GM21367 (cell line): ENCODE measurements around the gene HOMER1.

Source experiments
- ATAC-seq: cut with Tn5 transposase; IDR thresholded peaks from one replicate; pipeline ENCODE4 v1.9.1; 2021; ENCODE audit not compliant: unreplicated experiment

The HOMER1 gene, protein sequence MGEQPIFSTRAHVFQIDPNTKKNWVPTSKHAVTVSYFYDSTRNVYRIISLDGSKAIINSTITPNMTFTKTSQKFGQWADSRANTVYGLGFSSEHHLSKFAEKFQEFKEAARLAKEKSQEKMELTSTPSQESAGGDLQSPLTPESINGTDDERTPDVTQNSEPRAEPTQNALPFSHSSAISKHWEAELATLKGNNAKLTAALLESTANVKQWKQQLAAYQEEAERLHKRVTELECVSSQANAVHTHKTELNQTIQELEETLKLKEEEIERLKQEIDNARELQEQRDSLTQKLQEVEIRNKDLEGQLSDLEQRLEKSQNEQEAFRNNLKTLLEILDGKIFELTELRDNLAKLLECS

DNA sequence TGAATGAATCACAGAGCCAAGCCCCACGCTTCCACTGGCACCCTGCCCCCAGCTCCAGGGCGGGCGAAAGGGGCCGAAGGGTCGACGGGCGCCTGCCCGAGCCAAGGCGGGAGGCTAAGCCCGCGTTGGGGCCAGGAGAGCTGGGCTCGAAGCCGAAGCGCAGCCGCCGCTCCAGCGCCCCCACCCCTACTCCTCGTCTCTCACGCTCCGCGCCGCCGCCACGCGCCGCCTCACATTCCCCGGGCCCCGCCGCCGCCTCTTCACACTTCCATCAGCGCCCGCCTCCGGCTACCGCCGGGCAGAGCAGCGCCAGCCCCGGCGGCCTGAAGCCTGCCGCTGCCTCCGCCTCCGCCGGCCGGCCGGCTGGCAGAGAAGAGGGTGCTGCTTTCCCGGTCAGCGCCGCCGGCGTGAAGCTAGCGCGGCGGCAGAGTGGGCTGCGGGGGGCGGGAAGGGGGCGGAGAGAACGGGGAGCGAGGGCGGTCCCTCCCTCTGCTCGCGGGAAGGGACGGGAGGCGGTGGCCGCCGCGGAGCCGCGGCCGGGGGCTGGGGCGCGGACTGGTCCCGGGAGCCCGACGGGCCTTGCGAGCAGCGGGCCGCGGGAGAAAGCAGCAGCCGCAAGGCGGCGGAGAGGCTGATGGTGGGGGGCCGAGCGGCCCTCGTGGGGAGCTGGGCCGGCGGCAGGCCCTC is at the start of gene HOMER1:
Gene HOMER1 (minus strand): TSS at position 431 of the 687 bp plus-strand sequence. CDS start 1,360 bp downstream, outside the sequence.
- ATAC-seq = peak; percentile 58

DNA sequence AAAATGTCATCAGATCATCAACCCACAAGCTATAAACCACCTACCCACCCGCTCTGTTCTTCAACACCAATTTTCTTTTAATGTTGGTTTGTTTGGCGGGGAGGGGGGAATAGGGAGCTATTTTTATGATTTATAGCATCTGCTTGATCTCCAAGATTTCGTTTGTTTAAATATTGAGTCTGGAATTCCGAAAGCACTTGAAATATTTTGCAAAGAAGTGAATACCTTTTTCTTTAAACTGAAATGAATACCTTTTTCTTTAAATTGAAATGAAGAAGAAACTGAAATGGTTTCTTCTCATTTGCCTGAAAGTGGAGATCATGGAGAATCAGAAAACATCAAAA is 49.3 kb upstream of the HOMER1 start:
- ATAC-seq = no peak

- ATAC-seq = no peak
These were observed 48.7 kb upstream of the HOMER1 start for GRCh38 chr5:79562351-79563246.

- no peak for ATAC-seq
These were observed 47.6 kb upstream of the HOMER1 start for GRCh38 chr5:79561525-79561893.

DNA sequence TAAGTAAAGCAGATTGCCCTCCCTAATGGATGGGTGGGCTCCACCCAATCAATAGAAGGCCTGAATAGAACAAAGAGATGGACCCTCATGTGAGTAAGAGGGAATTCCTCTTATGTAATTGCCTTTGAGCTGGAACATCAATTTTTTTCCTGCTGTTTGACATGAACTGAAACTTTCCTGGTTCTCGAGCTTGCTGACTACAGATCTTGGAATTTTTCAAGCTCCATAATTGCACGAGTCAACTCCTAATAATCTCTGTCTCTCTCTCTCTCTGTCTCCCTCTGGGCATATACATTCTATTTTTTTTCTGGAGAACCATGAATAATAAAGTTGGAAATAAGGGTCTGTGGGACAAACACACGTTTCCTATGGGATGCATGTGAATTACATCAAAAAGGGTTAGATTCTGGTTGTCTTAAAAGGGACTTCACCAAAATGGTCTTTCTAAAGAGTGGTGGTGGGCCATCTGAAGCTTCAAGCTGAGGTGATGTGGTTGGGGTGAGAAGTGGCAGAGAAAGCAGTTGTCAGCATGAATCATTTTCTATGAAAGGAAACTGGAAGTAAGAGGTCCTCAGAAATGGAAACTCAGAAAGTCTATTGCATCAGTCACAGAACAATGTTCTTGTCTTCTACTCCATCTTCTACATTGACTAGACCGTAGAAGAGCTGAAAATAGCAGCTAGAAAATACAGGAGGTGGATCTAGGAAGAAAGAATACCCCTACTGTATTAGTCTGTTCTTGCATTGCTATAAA is 47.0 kb upstream of the HOMER1 start:
- no peak for ATAC-seq

DNA sequence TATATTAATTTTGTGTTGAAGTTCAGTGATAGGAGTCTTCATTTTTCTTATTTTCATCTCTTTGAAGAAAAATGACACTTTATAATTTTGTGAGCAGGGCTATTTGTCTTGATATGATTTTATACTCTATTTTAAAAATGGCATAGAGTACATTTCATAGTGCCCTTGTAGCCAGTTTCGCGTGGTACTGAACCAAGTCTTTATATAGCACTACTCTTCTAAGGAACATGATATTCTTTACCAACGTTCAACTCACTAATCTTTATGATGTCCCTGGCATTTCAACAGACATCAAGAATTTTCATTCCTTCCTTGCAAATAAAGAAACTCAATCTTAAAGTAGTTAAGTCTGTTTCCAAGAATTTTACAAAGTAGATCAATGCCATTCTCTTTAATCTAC is 41.5 kb upstream of the HOMER1 start:
- ATAC-seq = no peak

DNA sequence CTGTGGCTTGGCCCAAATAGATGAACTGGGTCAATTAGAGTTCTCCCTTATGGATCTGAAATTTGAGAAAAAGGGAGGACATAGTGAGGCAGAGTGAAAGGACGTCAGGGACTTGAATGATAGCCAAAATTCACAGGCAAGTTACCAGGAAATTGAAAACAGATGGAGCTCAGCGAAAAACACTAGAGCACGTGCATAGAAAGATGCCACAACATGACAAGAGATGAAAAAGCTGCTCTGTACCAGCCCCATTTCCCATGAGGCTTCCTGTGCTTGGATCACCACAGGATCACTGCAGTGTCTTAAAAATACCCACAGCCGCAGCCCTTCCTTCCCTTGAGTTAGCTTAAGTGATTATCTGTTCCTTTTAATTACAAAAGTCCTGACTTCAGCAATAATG is 39.0 kb upstream of the HOMER1 start:
- ATAC-seq = no peak

DNA sequence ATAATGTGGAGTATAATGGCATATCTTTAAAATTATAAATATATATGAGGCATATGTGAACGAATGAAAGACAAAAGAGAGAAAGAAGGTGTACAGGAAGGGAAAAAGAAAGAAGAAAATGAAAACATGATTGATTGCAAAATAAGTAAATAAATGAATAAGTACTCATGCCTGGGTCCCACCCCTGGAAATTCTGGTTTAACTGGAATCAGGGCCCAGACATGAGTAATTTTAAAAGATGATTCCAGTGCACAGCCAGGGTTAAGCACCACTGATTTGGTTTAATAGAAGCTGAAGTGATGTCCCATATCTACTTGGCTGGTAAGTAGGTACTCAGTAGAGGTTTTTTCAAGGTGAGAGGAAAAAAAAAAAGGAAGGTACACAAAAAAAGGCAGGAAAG is 34.0 kb upstream of the HOMER1 start:
- ATAC-seq = no peak

- ATAC-seq = no peak
These were observed 33.5 kb upstream of the HOMER1 start for GRCh38 chr5:79547429-79547822.

DNA sequence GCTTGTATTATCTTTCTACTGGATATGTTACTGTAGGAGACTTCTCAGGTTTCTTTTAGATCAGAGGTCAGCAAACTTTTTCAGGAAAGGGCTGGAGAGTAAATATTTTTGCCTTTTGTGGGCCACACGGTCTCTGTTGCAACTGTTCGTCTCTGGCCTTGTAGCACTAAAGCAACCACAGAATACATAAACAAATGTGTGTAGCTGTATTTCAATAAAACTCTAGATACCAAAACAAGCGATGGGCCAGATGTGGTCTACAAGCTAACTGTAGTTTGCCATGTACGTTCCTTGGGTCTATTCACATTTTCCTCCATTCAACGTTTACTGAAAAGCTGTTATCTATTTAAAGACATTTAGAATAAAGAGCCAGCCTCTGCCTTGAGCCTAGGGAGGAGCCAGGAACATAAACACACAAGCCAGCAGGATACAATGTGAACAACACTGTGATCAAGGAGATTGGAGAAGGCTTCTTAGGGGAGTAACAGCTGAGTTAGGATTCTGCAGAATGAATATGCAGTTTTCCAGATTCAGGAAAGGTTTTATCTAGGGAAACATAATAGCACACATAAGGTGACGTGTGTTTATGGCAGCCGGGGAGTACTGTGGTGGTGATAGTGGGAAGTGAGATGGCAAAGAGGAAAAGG is 33.0 kb upstream of the HOMER1 start:
- ATAC-seq = no peak

DNA sequence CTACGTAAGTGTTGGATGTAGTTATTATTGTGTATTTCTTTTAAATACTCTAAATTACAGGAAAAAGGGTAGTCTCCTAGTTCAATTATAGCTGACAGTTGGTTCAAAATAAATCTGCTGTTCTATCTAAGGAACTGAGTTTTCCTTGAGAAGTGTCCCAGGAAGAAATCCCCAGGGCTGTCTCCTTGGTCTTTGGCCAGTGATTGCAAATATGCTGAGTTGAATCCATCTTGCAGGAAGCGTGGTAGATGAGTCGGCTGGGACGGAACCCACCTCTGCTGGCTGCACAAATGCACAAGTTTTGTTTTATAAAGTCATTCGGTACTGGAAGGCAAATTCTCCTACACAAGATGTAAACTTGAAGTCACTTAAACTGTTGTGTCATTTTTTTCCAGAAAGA is 30.2 kb upstream of the HOMER1 start:
- no peak for ATAC-seq

GRCh38 chr5:79540939-79541338 is 27.0 kb upstream of the HOMER1 start:
- ATAC-seq = no peak

- ATAC-seq = no peak
These were observed 22.4 kb upstream of the HOMER1 start for GRCh38 chr5:79536193-79536906.

DNA sequence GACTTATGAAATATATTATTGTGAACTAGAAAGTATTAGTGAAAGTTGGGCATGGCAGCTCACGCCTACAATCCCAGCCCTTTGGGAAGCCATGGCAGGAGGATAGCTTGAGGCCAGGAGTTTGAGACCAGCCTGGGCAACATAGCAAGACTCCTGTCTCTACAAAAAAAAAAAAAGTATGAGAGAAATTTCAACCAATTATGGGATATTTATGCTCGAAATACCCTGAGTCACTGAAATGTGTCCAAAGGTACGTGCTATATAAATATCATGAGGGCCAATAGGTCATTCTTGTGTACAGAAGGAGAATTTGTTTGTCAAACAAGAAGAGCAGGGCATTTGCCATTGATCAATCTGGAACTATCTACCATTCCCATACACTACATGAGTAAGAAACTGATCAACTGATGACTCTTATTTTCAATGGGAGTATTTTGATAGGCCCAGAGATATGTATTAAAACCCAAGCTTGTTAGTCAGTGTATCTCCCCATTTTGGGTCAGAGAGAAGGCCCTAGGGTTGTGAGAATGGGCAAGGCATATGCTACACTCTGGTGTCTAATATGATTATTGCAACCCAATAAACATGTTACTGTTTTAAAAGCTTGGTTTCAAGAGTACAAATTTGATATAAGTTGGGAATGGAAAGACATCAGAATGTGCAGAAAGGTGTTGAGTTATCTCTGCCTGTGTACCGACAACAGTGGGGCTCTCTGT is 21.7 kb upstream of the HOMER1 start:
- ATAC-seq = no peak

GRCh38 chr5:79529110-79529509 is 15.2 kb upstream of the HOMER1 start:
- ATAC-seq = no peak

DNA sequence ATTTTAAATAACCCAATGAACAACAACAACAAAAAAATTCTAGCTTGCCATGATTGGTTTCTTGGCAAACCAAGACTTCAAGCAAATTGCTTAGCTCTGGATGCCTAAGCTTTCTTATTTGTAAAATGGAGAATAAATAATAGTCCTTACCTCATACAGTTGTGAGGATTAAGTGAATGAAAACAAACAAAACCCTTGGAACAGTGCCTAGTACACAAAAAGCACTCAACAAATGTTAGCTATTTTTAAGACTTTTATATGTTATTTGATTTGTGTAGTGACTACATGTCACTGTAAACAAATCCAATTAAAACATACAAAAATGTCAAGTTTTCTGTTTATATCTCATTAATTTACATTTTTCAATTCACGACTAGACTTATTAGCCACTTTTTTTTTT is 13.5 kb upstream of the HOMER1 start:
- ATAC-seq = no peak

DNA sequence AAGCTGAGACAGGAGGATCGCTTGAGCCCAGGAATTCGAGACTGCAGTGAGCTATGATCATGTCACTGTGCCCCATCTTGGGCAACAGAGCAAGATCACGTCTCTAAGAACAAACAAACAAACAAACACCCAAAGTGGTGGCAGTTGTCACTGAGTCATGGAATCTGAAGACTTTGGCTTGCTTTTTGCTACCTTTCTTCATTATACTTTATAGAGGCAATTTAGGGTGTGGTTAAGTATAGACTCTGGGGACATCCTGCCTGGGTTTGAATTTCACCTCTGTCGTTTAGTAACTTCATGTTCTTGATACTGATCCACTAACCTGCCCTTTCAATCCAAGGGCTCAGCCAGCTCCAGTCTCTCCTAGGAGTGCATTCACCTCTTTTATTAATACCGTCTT is 13.0 kb upstream of the HOMER1 start:
- no peak for ATAC-seq

GRCh38 chr5:79526493-79526892 is 12.6 kb upstream of the HOMER1 start:
- ATAC-seq = no peak

DNA sequence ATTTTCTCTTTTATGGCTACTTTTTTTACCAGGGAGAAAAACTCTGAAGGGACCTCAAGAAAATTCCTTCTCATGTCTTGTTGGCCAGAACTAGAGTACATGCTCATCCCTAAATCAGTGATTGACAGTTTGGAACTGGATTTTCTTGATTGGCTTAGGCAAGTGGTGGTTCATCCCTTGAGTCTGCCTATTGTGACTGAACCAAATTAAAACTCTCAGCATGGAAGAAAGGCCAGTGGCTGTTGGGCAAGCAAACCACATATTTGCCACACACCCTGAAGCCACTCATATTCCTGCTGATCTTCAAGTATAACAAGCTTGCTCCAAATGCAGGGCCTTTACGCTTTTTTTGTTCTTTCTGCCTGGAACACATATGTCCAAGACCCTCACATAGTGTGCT is 7.2 kb upstream of the HOMER1 start:
- ATAC-seq = no peak
